Esophagus squamous epithelium (tissue), 4 donors: ENCODE data around the gene INPP5D.

Source experiments
- CTCF ChIP-seq, 6 experiments: fragments of 450-650 bp in 4 of 6; fragments of 200-600 bp in 2 of 6; sonication (generic) in 2 of 6; IDR thresholded peaks; one replicate each; pipeline ENCODE4 v1.5.1; 2016 to 2019; ENCODE audit warnings: antibody characterized with exemption in 6 of 6, mild to moderate bottlenecking in 4 of 6, moderate library complexity in 4 of 6
- POLR2A ChIP-seq, 4 donors: fragments of 450-650 bp; IDR thresholded peaks; one replicate each; pipeline ENCODE4 v1.6.1; 2017; ENCODE audit warnings: antibody characterized with exemption in 4 of 4, mild to moderate bottlenecking in 4 of 4, moderate library complexity in 3 of 4

- TF ChIP-seq CTCF (IDR thresholded peaks at IDR 0.05): no peak
- no peak for TF ChIP-seq POLR2A (IDR thresholded peaks at IDR 0.05)
Measured at GRCh38 chr2:233118648-233119000, 58.5 kb downstream of the INPP5D start.
